Fibroblast of mammary gland (primary cell): ENCODE data around the gene JMJD6.

ENCODE experiments used
- DNase-seq: peaks from one replicate; pipeline ENCODE4 v3.0.0-alpha.2; 2010; ENCODE audit warnings: low read depth
- H3K4me3 ChIP-seq: 2 replicates; pipeline ENCODE4 v1.5.1; 2011; ENCODE audit warnings: low read depth, mild to moderate bottlenecking, low read length, moderate library complexity; ENCODE audit not compliant: control insufficient read depth
- TF ChIP-seq, protein P1 (sequence below): conservative IDR thresholded peaks from 2 replicates; pipeline ENCODE4 v1.5.1; 2011; ENCODE audit warnings: low read depth, low read length, inconsistent platforms; ENCODE audit not compliant: control insufficient read depth, insufficient read depth

JMJD6 gene

DNA sequence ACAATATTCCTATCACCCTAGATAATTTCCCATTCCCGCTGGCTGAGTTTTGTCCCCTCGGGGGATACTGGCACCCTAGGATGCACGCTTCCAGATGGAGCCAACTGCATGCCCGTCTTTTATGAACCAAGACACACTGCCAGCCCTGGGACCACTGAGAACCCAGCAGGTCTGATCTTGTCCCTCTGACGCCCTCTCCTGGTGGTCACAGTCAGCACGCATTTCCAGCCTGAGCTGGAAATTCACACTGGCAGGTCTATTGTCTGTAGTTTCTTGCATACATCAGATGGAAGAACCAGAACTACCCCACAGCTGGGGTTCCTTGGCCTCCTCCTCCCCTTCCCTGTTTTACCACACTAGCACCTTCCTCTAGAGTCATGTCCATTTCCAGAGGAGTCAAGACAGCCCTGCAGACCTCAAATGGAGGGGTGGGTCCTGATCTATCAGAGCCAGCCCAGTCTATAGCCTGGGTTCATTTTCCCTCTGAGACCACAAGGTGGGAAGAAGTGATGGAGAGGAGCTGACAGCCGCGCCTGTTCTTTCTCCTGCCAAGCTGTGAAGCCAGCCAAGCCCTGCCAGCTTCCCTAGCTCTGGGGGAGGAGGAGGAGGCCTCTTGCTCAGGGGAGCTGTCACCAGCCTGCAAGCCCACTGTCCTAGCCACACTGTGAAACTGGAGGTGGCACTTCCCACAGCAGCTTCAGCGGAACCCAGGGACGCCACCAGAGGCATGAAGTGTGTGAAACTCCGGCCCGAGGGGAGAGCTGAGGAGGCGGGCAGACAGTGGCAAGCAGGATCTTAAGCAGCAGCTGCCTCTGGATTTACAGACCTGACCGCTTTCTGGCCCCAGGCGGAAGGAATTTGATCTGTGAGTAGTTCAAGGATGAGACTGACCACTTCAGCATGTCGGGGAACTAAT, 44.9 kb downstream of the JMJD6 start:
- no peak overlapping the region for H3K4me3 ChIP-seq
- TF ChIP-seq, protein P1, sequence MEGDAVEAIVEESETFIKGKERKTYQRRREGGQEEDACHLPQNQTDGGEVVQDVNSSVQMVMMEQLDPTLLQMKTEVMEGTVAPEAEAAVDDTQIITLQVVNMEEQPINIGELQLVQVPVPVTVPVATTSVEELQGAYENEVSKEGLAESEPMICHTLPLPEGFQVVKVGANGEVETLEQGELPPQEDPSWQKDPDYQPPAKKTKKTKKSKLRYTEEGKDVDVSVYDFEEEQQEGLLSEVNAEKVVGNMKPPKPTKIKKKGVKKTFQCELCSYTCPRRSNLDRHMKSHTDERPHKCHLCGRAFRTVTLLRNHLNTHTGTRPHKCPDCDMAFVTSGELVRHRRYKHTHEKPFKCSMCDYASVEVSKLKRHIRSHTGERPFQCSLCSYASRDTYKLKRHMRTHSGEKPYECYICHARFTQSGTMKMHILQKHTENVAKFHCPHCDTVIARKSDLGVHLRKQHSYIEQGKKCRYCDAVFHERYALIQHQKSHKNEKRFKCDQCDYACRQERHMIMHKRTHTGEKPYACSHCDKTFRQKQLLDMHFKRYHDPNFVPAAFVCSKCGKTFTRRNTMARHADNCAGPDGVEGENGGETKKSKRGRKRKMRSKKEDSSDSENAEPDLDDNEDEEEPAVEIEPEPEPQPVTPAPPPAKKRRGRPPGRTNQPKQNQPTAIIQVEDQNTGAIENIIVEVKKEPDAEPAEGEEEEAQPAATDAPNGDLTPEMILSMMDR, result peak; percentile 79
- peak; percentile 76 for DNase-seq

DNA sequence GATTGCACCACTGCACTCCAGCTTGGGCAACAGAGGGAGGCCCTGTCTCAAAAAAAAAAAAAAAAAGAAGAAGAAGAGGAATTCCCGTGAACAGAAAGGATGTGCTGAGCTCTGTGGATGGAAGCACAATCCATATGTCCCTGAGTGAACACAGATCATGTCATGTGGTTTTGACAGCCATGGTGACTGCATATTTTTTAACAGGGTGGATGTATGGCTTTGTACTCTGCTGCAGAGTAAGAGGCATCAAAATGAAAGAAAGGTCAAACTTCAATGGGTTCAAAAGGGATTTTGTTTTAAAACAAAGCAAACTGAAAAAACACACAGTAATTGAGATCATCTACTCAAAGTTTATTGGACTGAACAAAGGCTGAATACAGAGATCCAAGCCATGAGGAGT, 47.2 kb downstream of the JMJD6 start:
- TF ChIP-seq, protein P1, result no peak
- no peak for DNase-seq
- H3K4me3 ChIP-seq, result no peak overlapping the region

GRCh38 chr17:76678330-76678729, 48.1 kb downstream of the JMJD6 start:
- no peak for DNase-seq
- no peak overlapping the region for H3K4me3 ChIP-seq
- TF ChIP-seq, protein P1, result no peak

- H3K4me3 ChIP-seq, result no peak overlapping the region
- TF ChIP-seq, protein P1, result no peak
- DNase-seq, result no peak
Measured at GRCh38 chr17:76677406-76677805, 49.0 kb downstream of the JMJD6 start.

DNA sequence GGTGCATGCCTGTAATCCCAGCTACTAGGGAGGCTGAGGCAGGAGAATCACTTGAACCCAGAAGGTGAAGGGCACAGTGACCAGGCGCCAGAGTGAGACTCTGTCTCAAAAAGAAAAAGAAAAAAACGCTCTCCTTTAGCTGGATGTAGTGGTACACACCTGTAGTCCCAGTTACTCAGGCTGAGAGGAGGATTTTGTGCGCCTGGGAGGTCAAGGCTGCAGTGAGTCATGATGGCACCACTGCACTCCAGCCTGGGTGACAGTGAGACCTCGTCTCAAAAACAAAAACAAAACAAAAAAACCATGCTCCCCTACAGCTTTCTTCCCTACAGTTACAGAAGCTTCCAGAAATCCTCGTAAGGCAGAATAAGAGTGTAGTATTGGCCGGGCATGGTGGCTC, 49.8 kb downstream of the JMJD6 start:
- TF ChIP-seq, protein P1, result no peak
- no peak for DNase-seq
- H3K4me3 ChIP-seq, result no peak overlapping the region

DNA sequence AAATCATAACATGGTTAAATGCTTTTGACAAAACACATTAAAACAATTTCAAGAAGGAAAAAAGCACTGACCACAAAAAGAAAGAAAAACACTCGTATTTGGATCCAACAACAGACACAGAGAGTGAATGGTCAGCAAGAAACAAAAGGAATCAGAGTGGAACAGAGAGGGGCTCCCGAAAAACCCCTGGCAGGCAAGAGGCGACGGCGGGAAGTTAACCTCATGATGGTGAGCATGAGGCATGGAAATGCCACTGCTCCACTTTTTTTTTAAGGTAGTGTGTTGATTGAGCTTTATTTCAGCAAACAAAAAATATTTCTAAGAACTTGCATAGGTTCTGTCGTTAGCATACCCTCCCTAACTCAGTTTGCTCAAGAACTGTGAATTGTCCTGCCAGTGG, 50.8 kb downstream of the JMJD6 start:
- no peak for DNase-seq
- TF ChIP-seq, protein P1, result no peak
- H3K4me3 ChIP-seq, result no peak overlapping the region

GRCh38 chr17:76674600-76674999, 51.8 kb downstream of the JMJD6 start:
- TF ChIP-seq, protein P1, result no peak
- no peak for DNase-seq
- no peak overlapping the region for H3K4me3 ChIP-seq
